Motor neuron (in vitro differentiated cells): ENCODE results near the gene TMEM266. TPM values are rescaled to one million over a fixed set of nuclear protein-coding genes. Genes with fewer than 3 reads are reported as not detected.

Source experiments
- ATAC-seq, 8 experiments: fragments of 200-7000 bp; cut with Tn5 transposase; replicated peaks in 6 of 8; 2 replicates each; pipeline ENCODE4 v1.8.0; 2021; ENCODE audit warnings: mild to moderate bottlenecking in 8 of 8, moderate library complexity in 8 of 8
- H3K27ac ChIP-seq, 2 donors: fragments of 250-450 bp; sonication (Bioruptor Pico); 2 replicates each; pipeline ENCODE4 v1.9.0; 2021; ENCODE audit warnings: antibody characterized with exemption in 2 of 2, mild to moderate bottlenecking in 2 of 2, moderate library complexity in 1 of 2
- H3K4me1 ChIP-seq, 2 donors: fragments of 250-450 bp; sonication (Bioruptor Pico); replicated peaks in 1 of 2; 2 replicates each; pipeline ENCODE4 v1.6.1; 2021; ENCODE audit warnings: antibody characterized with exemption in 2 of 2, mild to moderate bottlenecking in 2 of 2, moderate library complexity in 1 of 2
- H3K4me3 ChIP-seq, 5 donors: fragments of 250-450 bp; sonication (Bioruptor Pico); 2 replicates each; pipeline ENCODE4 v1.9.0; 2021; ENCODE audit warnings: antibody characterized with exemption in 5 of 5, mild to moderate bottlenecking in 5 of 5, moderate library complexity in 4 of 5
- WGBS, 10 experiments: fragments of 450-650 bp; shearing (Covaris generic); methylation state at CpG; one replicate each; pipeline ENCODE4 v1.0.0; 2022; 5-methylcytosine and 5-hydroxymethylcytosine counted together
- in situ Hi-C, 9 experiments: fragments of 400-800 bp; cut with MboI; loops; one replicate each; pipeline ENCODE4 v1.15.0; 2021; ENCODE audit warnings: low sequenced_read_pairs in 9 of 9, low pct_unique_long_range_greater_than_20kb in 2 of 9; ENCODE audit not compliant: unreplicated experiment in 9 of 9
- total RNA-seq, 8 experiments: library from RNA; unstranded; fragments of 300-600 nt; gene quantifications; 2 replicates each; pipeline versions ENCODE4 v1.2.3 to v1.2.4, GENCODE V29; 2022

TMEM266 gene
- total RNA-seq, 8 experiments from 2014 or later, result 0.88 to 3.9 (median 2.1) TPM

DNA sequence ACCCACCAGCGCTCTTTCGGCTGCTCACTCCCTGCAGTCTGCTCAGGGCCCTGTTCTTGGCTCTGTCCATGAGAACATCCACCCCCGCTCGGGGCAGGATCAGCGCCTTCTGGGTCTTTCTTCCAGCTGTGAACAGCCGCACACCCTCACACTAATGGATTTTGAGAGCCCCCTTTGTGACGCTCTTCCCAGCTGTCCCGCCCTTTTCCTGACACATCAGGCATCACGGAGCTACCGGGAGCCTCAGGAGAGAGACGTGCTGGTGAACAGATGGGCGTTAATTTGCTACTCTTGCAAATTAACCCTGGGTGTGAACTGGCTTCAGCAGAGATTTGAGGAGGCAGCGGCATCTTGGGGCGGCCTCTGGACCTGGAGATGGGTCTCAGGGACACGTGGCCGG is 113.0 kb downstream of the TMEM266 start:
- ATAC-seq, result peak in 6 of 8 experiments; percentile 9 to 65 (median 26)
- Histone ChIP-seq H3K4me3 (no peak overlapping the region), H3K4me1 (peaks cover 4 to 6% of the 10 kb centered on the region in 2 donors), H3K27ac (peak overlapping the region in 1 of 2 donors; percentile 36)
- WGBS, 10 experiments, result 20 to 100% (median 79%) methylated on average over 2 to 8 of the region's 16 CpGs; no CpG with 5 or more reads in 1 of the 10 experiments
- in situ Hi-C loops, result no loop called here

DNA sequence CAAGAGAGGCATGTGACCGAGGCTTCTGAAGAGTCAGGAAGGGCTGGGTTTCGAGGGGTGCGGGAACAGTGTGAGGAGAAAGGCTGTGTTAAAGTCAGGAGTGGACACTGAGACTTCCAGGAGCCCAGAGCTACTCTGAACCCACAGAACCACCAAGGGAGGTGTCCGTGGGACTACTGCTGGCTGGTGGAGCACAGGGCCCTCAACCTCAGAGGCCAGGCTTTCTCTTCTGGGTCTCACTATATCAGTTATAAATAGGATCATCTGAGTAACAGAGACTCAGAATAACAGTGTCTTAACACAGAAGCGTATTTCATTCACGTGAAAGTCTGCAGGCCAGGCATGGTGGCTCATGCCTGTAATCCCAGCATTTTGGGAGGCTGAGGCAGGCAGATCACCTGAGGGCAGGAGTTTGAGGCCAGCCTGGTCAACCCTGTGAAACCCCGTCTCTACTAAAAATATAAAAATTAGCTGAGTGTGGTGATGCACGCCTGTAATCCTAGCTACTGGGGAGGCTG is 113.6 kb downstream of the TMEM266 start:
- 90 to 100% (median 100%) methylated on average over 1 to 4 of the region's 8 CpGs; no CpG with 5 or more reads in 2 of the 10 experiments for WGBS, 10 experiments
- H3K4me3 ChIP-seq, result no peak overlapping the region
- in situ Hi-C loops, result no loop called here
- H3K4me1 ChIP-seq, result peaks cover 10 to 11% of the 10 kb centered on the region in 2 donors
- no peak overlapping the region for H3K27ac ChIP-seq
- peak in 1 of 8 experiments; percentile 5 for ATAC-seq

DNA sequence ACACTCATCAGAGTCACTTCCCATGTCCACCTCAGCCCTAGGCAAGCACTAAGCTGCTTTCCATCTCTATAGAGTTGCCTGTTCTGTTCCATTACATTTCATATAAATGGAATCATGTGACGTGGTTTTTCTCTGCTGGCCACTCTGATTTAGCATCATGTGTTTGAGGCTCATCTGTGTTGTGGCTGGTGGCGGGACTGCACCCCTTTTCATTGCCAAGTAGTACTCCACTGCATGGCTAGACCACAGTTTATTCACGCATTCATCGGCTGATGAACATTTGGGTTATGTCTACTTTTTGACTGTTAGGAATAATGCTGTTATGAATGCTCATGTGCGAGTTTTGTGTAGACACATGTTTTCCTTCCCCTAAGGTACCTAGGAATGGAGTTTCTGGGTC is 114.9 kb downstream of the TMEM266 start:
- H3K4me3 ChIP-seq, result no peak overlapping the region
- H3K4me1 ChIP-seq, result peaks cover 14 to 15% of the 10 kb centered on the region in 2 donors
- no peak for ATAC-seq
- in situ Hi-C loops, result loop anchor here in 2 of 9 experiments (25.0 kb wide), 1 partner anchor 688 kb away; no protein-coding TSS in a partner anchor
- 76 to 100% (median 90%) methylated on average over 2 to 5 of the region's 5 CpGs; no CpG with 5 or more reads in 2 of the 10 experiments for WGBS, 10 experiments
- no peak overlapping the region for H3K27ac ChIP-seq

GRCh38 chr15:76175442-76175841 is 115.7 kb downstream of the TMEM266 start:
- Histone ChIP-seq H3K27ac (no peak overlapping the region), H3K4me1 (peaks cover 14 to 15% of the 10 kb centered on the region in 2 donors), H3K4me3 (no peak overlapping the region)
- in situ Hi-C loops, result loop anchor here in 2 of 9 experiments (25.0 kb wide), 1 partner anchor 687 kb away; no protein-coding TSS in a partner anchor
- no peak for ATAC-seq
- WGBS, 10 experiments, result 80 to 100% (median 90%) methylated on average over 1 to 3 of the region's 8 CpGs; no CpG with 5 or more reads in 5 of the 10 experiments

- peaks cover 14 to 15% of the 10 kb centered on the region in 2 donors for H3K4me1 ChIP-seq
- in situ Hi-C loops, result loop anchor here in 2 of 9 experiments (25.0 kb wide), 1 partner anchor 686 kb away; no protein-coding TSS in a partner anchor
- H3K27ac ChIP-seq, result no peak overlapping the region
- WGBS, 10 experiments, result 60 to 100% (median 95%) methylated on average over 1 to 4 of the region's 10 CpGs; no CpG with 5 or more reads in 7 of the 10 experiments
- H3K4me3 ChIP-seq, result no peak overlapping the region
- ATAC-seq, result no peak
Measured at GRCh38 chr15:76176059-76176458, 116.3 kb downstream of the TMEM266 start.

- in situ Hi-C loops, result loop anchor here in 2 of 9 experiments (25.0 kb wide), 1 partner anchor 686 kb away; no protein-coding TSS in a partner anchor
- no peak overlapping the region for H3K4me3 ChIP-seq
- 50 to 100% (median 85%) methylated on average over 1 to 6 of the region's 15 CpGs; no CpG with 5 or more reads in 4 of the 10 experiments for WGBS, 10 experiments
- H3K4me1 ChIP-seq, result peaks cover 14 to 15% of the 10 kb centered on the region in 2 donors
- no peak for ATAC-seq
- H3K27ac ChIP-seq, result no peak overlapping the region
Measured at GRCh38 chr15:76176487-76177085, 116.8 kb downstream of the TMEM266 start.

DNA sequence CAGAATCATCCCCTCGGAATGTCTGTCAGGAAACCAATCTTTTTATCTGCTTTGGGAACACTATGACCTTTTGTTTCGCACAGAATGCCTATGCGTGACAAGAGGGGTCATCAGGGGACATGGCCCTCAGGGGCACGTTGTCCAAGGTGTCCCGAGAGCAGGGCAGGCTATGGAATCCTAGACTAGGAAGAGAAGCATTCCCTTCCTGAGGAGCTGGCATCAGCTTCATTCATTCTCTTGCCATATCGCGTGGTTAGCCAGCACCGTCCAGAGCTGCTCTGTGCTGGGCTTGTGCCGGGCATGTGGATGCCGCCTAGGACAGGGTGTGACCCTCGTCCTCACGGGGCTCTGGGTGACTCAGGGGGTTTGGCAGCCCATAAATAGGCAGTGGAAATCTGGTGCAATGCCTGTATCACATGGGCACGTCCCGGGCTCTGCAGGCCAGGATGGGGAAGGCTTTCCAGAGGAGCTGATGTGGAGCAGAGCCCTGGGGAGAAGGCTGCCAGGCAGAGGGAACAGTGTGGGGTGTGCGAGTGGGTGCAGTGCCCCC is 117.8 kb downstream of the TMEM266 start:
- Histone ChIP-seq H3K27ac (no peak overlapping the region), H3K4me3 (no peak overlapping the region), H3K4me1 (peaks cover 14 to 15% of the 10 kb centered on the region in 2 donors)
- 17 to 94% (median 73%) methylated on average over 2 to 7 of the region's 15 CpGs; no CpG with 5 or more reads in 4 of the 10 experiments for WGBS, 10 experiments
- peak in 7 of 8 experiments; percentile 23 to 85 (median 45) for ATAC-seq
- in situ Hi-C loops, result loop anchor here in 2 of 9 experiments (25.0 kb wide), 1 partner anchor 685 kb away; no protein-coding TSS in a partner anchor

DNA sequence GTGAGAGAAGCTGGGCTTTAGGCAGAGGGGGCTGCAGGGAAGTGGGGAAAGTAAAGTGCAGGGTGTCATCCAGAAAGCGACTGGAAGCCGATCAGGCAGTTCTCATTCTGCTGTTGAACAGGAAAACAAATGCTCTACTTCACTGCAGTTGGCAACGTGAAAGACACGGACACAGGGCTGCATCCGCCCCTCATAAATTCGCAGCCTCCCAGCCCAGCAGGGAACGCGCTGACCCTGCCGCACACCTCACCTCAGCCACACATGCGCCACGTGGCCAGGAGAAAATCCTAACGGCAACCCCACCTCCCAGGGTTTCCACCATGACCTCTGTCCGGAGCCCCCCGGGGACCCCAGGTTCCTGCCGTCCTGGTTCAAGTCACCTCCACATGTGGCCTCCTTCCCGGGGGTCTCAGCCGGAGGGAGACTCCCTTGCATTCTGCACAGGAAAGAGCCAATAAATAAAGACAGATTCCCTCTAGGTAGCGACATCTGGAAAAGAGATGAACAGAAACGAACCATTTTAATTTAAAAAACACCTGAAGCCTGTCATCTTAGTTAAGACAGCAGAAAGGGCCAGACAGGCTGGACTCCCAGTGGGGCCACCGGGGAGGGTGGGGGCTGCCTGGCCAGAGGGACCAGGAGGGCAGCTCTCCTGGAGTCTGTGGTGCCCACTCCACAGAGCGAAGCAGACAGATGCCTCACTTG is 118.7 kb downstream of the TMEM266 start:
- in situ Hi-C loops, result loop anchor here in 2 of 9 experiments (25.0 kb wide), 1 partner anchor 684 kb away; no protein-coding TSS in a partner anchor
- Histone ChIP-seq H3K27ac (peak overlapping the region; percentile 10 to 32), H3K4me1 (peaks cover 8 to 15% of the 10 kb centered on the region in 2 donors), H3K4me3 (no peak overlapping the region)
- 0 to 60% (median 44%) methylated on average over 1 to 13 of the region's 21 CpGs; no CpG with 5 or more reads in 2 of the 10 experiments for WGBS, 10 experiments
- peak in 6 of 8 experiments; percentile 6 to 80 (median 53) for ATAC-seq

DNA sequence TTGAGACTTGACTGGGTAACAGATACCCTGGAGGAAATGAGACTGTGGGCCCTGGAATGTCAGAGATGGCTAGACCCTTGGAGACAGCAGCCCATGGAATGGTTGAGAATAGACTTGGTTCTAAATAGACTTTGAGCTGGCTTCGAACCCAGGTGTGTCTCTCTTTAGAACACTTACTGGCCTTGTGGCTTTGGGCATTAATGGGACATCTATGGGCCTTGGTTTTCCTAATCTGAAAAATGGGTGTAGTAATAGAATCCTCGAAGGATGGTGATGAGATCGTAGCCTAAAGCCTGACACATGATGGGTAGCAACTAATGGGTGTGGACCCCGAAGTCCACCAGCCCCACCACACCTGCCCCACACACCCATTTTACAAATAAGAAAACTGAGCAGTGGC is 119.2 kb downstream of the TMEM266 start:
- H3K4me3 ChIP-seq, result no peak overlapping the region
- WGBS, 10 experiments, result 59 to 100% (median 80%) methylated on average over 1 to 4 of the region's 4 CpGs; no CpG with 5 or more reads in 3 of the 10 experiments
- in situ Hi-C loops, result loop anchor here in 2 of 9 experiments (25.0 kb wide), 1 partner anchor 683 kb away; no protein-coding TSS in a partner anchor
- no peak overlapping the region for H3K27ac ChIP-seq
- peaks cover 12 to 18% of the 10 kb centered on the region in 2 donors for H3K4me1 ChIP-seq
- no peak for ATAC-seq

GRCh38 chr15:76180321-76180720 is 120.5 kb downstream of the TMEM266 start:
- Histone ChIP-seq H3K27ac (no peak overlapping the region), H3K4me1 (peaks cover 16 to 28% of the 10 kb centered on the region in 2 donors), H3K4me3 (no peak overlapping the region)
- ATAC-seq, result no peak
- WGBS, 10 experiments, result 60 to 100% (median 91%) methylated on average over 1 to 6 of the region's 7 CpGs; no CpG with 5 or more reads in 2 of the 10 experiments
- in situ Hi-C loops, result loop anchor here in 2 of 9 experiments (25.0 kb wide), 1 partner anchor 682 kb away; no protein-coding TSS in a partner anchor

- H3K4me3 ChIP-seq, result no peak overlapping the region
- H3K4me1 ChIP-seq, result peaks cover 16 to 28% of the 10 kb centered on the region in 2 donors
- WGBS, 10 experiments, result 60 to 100% (median 88%) methylated on average over 1 to 9 of the region's 9 CpGs; no CpG with 5 or more reads in 1 of the 10 experiments
- no peak for ATAC-seq
- no peak overlapping the region for H3K27ac ChIP-seq
- in situ Hi-C loops, result loop anchor here in 2 of 9 experiments (25.0 kb wide), 1 partner anchor 681 kb away; no protein-coding TSS in a partner anchor
Measured at GRCh38 chr15:76181705-76182107, 121.9 kb downstream of the TMEM266 start.
